ENCODE results near the gene CHRNE.

CHRNE gene

DNA sequence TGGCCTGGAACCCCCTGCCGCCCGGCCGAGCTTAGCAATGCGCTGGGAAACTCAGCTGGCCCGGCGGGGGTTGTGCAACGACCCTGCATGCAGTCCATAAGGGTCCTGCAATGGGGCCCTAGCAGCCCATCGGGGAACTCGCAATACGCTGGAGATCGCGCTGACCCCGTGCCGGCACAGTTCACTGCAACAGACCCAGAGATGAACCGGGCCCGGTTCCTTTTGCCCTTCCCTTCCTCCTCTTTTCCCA, 36.6 kb upstream of the CHRNE start:
- H3K4me3 ChIP-seq (ENCODE audit: low read depth, low read length): peak overlapping the region; percentile 92
- DNase-seq (ENCODE audit: low read depth): no peak
- TF ChIP-seq, protein P1, sequence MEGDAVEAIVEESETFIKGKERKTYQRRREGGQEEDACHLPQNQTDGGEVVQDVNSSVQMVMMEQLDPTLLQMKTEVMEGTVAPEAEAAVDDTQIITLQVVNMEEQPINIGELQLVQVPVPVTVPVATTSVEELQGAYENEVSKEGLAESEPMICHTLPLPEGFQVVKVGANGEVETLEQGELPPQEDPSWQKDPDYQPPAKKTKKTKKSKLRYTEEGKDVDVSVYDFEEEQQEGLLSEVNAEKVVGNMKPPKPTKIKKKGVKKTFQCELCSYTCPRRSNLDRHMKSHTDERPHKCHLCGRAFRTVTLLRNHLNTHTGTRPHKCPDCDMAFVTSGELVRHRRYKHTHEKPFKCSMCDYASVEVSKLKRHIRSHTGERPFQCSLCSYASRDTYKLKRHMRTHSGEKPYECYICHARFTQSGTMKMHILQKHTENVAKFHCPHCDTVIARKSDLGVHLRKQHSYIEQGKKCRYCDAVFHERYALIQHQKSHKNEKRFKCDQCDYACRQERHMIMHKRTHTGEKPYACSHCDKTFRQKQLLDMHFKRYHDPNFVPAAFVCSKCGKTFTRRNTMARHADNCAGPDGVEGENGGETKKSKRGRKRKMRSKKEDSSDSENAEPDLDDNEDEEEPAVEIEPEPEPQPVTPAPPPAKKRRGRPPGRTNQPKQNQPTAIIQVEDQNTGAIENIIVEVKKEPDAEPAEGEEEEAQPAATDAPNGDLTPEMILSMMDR (IDR thresholded peaks at IDR 0.05; ENCODE audit: insufficient read depth, low read depth, low read length, missing control alignments): no peak

- TF ChIP-seq, protein P1 (IDR thresholded peaks at IDR 0.05; ENCODE audit: insufficient read depth, low read depth, low read length, missing control alignments): no peak
- H3K4me3 ChIP-seq (ENCODE audit: low read depth, low read length): peak overlapping the region; percentile 92
- peak; percentile 50 for DNase-seq (ENCODE audit: low read depth)
Observed at GRCh38 chr17:4938688-4939545, 36.0 kb upstream of the CHRNE start.

GRCh38 chr17:4938069-4938491, 35.2 kb upstream of the CHRNE start:
- TF ChIP-seq, protein P1 (IDR thresholded peaks at IDR 0.05; ENCODE audit: insufficient read depth, low read depth, low read length, missing control alignments): no peak
- no peak overlapping the region for H3K4me3 ChIP-seq (ENCODE audit: low read depth, low read length)
- DNase-seq (ENCODE audit: low read depth): no peak

DNA sequence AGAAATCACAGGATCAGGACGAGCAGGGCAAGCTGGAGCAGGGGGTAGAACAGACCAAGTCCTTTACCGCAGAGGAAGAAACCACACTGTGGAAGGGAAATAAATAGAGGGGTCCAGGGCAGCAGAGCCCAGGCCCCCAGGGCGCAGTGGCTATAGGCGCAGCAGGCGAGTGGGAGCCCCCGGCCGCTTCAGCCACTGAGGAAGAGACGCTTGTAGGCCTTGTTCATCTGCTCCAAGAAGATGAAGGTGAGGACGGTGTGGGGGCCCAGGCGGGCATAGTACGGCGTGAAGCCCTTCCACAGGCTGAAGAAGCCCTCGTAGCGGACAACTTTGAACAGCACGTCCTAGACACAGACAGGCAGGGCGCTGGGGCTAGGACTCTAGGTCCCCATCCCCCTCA, 34.7 kb upstream of the CHRNE start:
- no peak overlapping the region for H3K4me3 ChIP-seq (ENCODE audit: low read depth, low read length)
- DNase-seq (ENCODE audit: low read depth): no peak
- TF ChIP-seq, protein P1 (IDR thresholded peaks at IDR 0.05; ENCODE audit: insufficient read depth, low read depth, low read length, missing control alignments): no peak

DNA sequence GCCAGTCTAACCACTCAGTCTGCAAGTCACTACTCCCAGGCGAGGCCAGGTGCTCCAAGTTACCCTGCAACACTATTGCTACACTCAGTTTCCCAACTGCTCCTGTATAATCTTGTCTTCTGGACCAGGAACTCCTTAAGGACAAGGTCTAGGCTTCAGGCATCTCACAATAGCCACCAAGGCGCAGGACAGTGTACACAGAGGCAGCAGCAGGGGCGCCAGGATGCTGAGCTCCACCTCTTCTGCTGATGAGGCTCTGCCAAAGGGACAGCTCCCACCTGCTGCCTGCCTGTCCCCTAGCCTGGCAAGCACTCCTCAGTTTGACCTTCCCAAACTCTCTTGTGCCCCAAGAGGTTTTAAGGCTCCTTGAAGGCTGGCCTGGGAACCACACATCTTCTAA, 33.5 kb upstream of the CHRNE start:
- DNase-seq (ENCODE audit: low read depth): no peak
- TF ChIP-seq, protein P1 (IDR thresholded peaks at IDR 0.05; ENCODE audit: insufficient read depth, low read depth, low read length, missing control alignments): no peak
- H3K4me3 ChIP-seq (ENCODE audit: low read depth, low read length): no peak overlapping the region

GRCh38 chr17:4935650-4936049, 32.8 kb upstream of the CHRNE start:
- TF ChIP-seq, protein P1 (IDR thresholded peaks at IDR 0.05; ENCODE audit: insufficient read depth, low read depth, low read length, missing control alignments): no peak
- DNase-seq (ENCODE audit: low read depth): no peak
- H3K4me3 ChIP-seq (ENCODE audit: low read depth, low read length): no peak overlapping the region

Measured in GM12865 (cell line).